MCF 10A (cell line): Measurements from ENCODE around the gene CBFA2T3. TPM values are rescaled to one million over a fixed set of nuclear protein-coding genes. Genes with fewer than 3 reads are reported as not detected.

Experiments used
- Bru-seq: library from RNA; stranded (reverse); fragments of 400-500 nt; gene quantifications from one replicate; lab custom pipeline; 2021; lab: Mats Ljungman, UMichigan
- BruChase-seq, 2 experiments: library from RNA; stranded (reverse); fragments of 400-500 nt; gene quantifications; one replicate each; lab custom pipeline; 2021; lab: Mats Ljungman, UMichigan
- BruUV-seq: library from RNA; stranded (reverse); fragments of 400-500 nt; replicated peaks from 2 replicates; lab custom pipeline; 2021; lab: Mats Ljungman, UMichigan
- CTCF ChIA-PET: fragments of 300-600 bp; sonication (Branson Sonifier 250); formaldehyde crosslinking; extraction: SDS; loops from one replicate; lab custom pipeline; 2021; ENCODE audit warnings: antibody characterized with exemption, inconsistent platforms; lab: Yijun Ruan, JAX
- POLR2A ChIA-PET: fragments of 300-600, 350-650 bp; sonication (Branson Sonifier 250); formaldehyde crosslinking; extraction: SDS; loops from one replicate; lab custom pipeline; 2020; ENCODE audit warnings: antibody characterized with exemption, inconsistent platforms; lab: Yijun Ruan, JAX
- DNase-seq: peaks from one replicate; pipeline ENCODE4 v3.0.0-alpha.2; 2018; ENCODE audit not compliant: unreplicated experiment
- H3K27ac Mint-ChIP-seq: one replicate; pipeline ENCODE4 v1.8.0; 2022; ENCODE audit warnings: mild to moderate bottlenecking, low read depth, mixed read lengths; ENCODE audit not compliant: unreplicated experiment
- H3K27me3 Mint-ChIP-seq: one replicate; pipeline ENCODE4 v1.8.0; 2022; ENCODE audit warnings: mixed read lengths; ENCODE audit not compliant: insufficient read depth, unreplicated experiment
- H3K36me3 Mint-ChIP-seq: one replicate; pipeline ENCODE4 v1.8.0; 2022; ENCODE audit warnings: mild to moderate bottlenecking, moderate library complexity, mixed read lengths; ENCODE audit not compliant: insufficient read depth, unreplicated experiment
- H3K4me1 Mint-ChIP-seq: one replicate; pipeline ENCODE4 v1.8.0; 2022; ENCODE audit warnings: mixed read lengths; ENCODE audit not compliant: insufficient read depth, unreplicated experiment
- H3K4me3 Mint-ChIP-seq: one replicate; pipeline ENCODE4 v1.8.0; 2022; ENCODE audit warnings: mild to moderate bottlenecking, moderate library complexity, mixed read lengths; ENCODE audit not compliant: unreplicated experiment
- H3K9me3 Mint-ChIP-seq: one replicate; pipeline ENCODE4 v1.8.0; 2022; ENCODE audit warnings: mixed read lengths; ENCODE audit not compliant: unreplicated experiment
- CTCF ChIP-seq: fragments of 200-600 bp; IDR thresholded peaks from one replicate; pipeline ENCODE4 v1.8.0; 2022; ENCODE audit warnings: antibody characterized with exemption, mild to moderate bottlenecking; ENCODE audit not compliant: unreplicated experiment
- intact Hi-C: fragments of 100-400 bp; cut with micrococcal nuclease; formaldehyde crosslinking; loops from 2 replicates; pipeline ENCODE4 v1.14.1; 2022
- long read RNA-seq: library from polyadenylated mRNA; stranded (forward); transcript quantifications from one replicate; pipeline ENCODE4 v2.0.0, GENCODE V29; 2022
- total RNA-seq: library from RNA; stranded (reverse); gene quantifications from 2 replicates; pipeline ENCODE4 v1.2.3, GENCODE V29; 2022

The CBFA2T3 gene
- total RNA-seq (not detected in 2 replicates), Bru-seq, nascent RNA (percentile 2 among the genes with signal in this experiment), BruChase-seq, experiment 1, labeled RNA remaining after a 6-hour chase (percentile 0 among the genes with signal in this experiment), BruChase-seq, experiment 2, labeled RNA remaining after a 2-hour chase (percentile 1 among the genes with signal in this experiment)
- long read RNA-seq: 0 reads

- Mint-ChIP-seq H3K4me3 (no peak within 1 kb of the TSS), H3K9me3 (no peaks in the 10 kb centered on the region), H3K27me3 (peaks cover 73% of the 10 kb centered on the region), H3K4me1 (no peaks in the 10 kb centered on the region), H3K27ac (no peak within 1 kb of the TSS), H3K36me3 (no peaks in the 10 kb centered on the region)
- no TSS peak for BruUV-seq
- intact Hi-C loops: no loop called here
- ChIA-PET CTCF (no interaction called here), POLR2A (no interaction called here)
- no peak for DNase-seq
- no peak for TF ChIP-seq CTCF
Measured at GRCh38 chr16:88977018-88977811, at the start of gene CBFA2T3. Gene CBFA2T3, minus strand, starts transcription at chr16:88977207. Its CDS starts 400 bp downstream, at chr16:88976807.

GRCh38 chr16:89026121-89026612, 49.2 kb upstream of the CBFA2T3 start:
- Mint-ChIP-seq H3K27me3 (peaks cover 66% of the 10 kb centered on the region), H3K4me3 (no peak overlapping the region), H3K36me3 (no peaks in the 10 kb centered on the region), H3K4me1 (peaks cover 11% of the 10 kb centered on the region), H3K27ac (no peak overlapping the region), H3K9me3 (peaks cover 1% of the 10 kb centered on the region)
- ChIA-PET POLR2A (interaction anchor here (1.4 kb wide), 1 partner anchor 26 kb away, joined by 3 read pairs; no protein-coding TSS in a partner anchor), CTCF (no interaction called here)
- no TSS peak for BruUV-seq
- peak; percentile 62 for DNase-seq
- intact Hi-C loops: no loop called here
- no peak for TF ChIP-seq CTCF

- no peak overlapping the region for H3K27ac Mint-ChIP-seq
- peaks cover 66% of the 10 kb centered on the region for H3K27me3 Mint-ChIP-seq
- H3K36me3 Mint-ChIP-seq: no peaks in the 10 kb centered on the region
- peaks cover 11% of the 10 kb centered on the region for H3K4me1 Mint-ChIP-seq
- intact Hi-C loops: no loop called here
- no peak for TF ChIP-seq CTCF
- CTCF ChIA-PET: no interaction called here
- BruUV-seq: no TSS peak
- no peak overlapping the region for H3K4me3 Mint-ChIP-seq
- DNase-seq: no peak
- POLR2A ChIA-PET: interaction anchor here (0.6 kb wide), 1 partner anchor 859 kb away, joined by 3 read pairs; no protein-coding TSS in a partner anchor
- no peaks in the 10 kb centered on the region for H3K9me3 Mint-ChIP-seq
Measured at GRCh38 chr16:89025636-89026035, 48.6 kb upstream of the CBFA2T3 start.

GRCh38 chr16:89024546-89025060, 47.6 kb upstream of the CBFA2T3 start:
- BruUV-seq: no TSS peak
- Mint-ChIP-seq H3K27me3 (peaks cover 73% of the 10 kb centered on the region), H3K27ac (no peak overlapping the region), H3K4me1 (peaks cover 11% of the 10 kb centered on the region), H3K4me3 (no peak overlapping the region), H3K9me3 (no peaks in the 10 kb centered on the region), H3K36me3 (no peaks in the 10 kb centered on the region)
- intact Hi-C loops: no loop called here
- ChIA-PET CTCF (no interaction called here), POLR2A (no interaction called here)
- TF ChIP-seq CTCF: no peak
- DNase-seq: no peak
